Osteocyte (in vitro differentiated cells): ENCODE data around the gene ZBTB40. TPM values are rescaled to one million over a fixed set of nuclear protein-coding genes. Genes with fewer than 3 reads are reported as not detected.

Experiments used
- DNase-seq: peaks from one replicate; pipeline ENCODE4 v3.0.0; 2021; ENCODE audit warnings: mixed read lengths; ENCODE audit not compliant: unreplicated experiment; ENCODE audit errors: extremely low spot score
- H3K27ac Mint-ChIP-seq: one replicate; pipeline ENCODE4 v1.8.0; 2021; ENCODE audit warnings: mild to moderate bottlenecking, mixed read lengths; ENCODE audit not compliant: unreplicated experiment
- H3K27me3 Mint-ChIP-seq: one replicate; pipeline ENCODE4 v1.8.0; 2021; ENCODE audit warnings: mixed read lengths; ENCODE audit not compliant: unreplicated experiment
- H3K36me3 Mint-ChIP-seq: one replicate; pipeline ENCODE4 v1.8.0; 2021; ENCODE audit warnings: mixed read lengths; ENCODE audit not compliant: unreplicated experiment
- H3K4me1 Mint-ChIP-seq: one replicate; pipeline ENCODE4 v1.8.0; 2021; ENCODE audit warnings: mixed read lengths; ENCODE audit not compliant: unreplicated experiment
- H3K4me3 Mint-ChIP-seq: one replicate; pipeline ENCODE4 v1.8.0; 2021; ENCODE audit warnings: mild to moderate bottlenecking, moderate library complexity, mixed read lengths; ENCODE audit not compliant: unreplicated experiment
- H3K9me3 Mint-ChIP-seq: one replicate; pipeline ENCODE4 v1.8.0; 2021; ENCODE audit warnings: mixed read lengths; ENCODE audit not compliant: unreplicated experiment
- total RNA-seq: library from RNA; stranded (reverse); gene quantifications from 2 replicates; pipeline ENCODE4 v1.2.1, GENCODE V29; 2021
- TF ChIP-seq, protein P1 (sequence below): fragments of 200-600 bp; sonication (generic); IDR thresholded peaks from 2 replicates; pipeline ENCODE4 v1.5.0; 2021; ENCODE audit warnings: antibody characterized with exemption, mild to moderate bottlenecking, moderate library complexity

The ZBTB40 gene
- total RNA-seq, 1 donor from 2014 or later = 23.6 TPM

DNA sequence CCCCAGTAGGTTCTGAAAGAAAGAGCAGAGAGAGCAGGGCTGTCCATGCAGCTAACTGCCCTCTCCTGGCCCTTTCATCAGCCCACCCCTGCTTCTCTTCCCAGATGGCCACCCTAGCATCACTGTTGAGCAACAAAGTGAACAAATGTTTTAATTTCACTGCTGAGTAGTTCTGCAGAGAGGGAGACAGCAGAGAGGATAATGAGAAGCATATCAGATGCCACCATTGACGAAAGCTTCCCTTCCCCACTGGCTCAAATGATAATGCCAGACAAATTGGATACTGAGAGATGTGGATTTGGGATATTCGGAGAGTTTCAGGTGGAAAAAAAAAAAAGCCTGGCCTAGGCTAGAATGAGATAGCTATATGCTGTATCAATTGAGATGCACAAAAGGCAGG lies 46.8 kb downstream of the ZBTB40 start:
- DNase-seq = no peak
- no peaks in the 10 kb centered on the region for H3K27me3 Mint-ChIP-seq
- TF ChIP-seq, protein P1, sequence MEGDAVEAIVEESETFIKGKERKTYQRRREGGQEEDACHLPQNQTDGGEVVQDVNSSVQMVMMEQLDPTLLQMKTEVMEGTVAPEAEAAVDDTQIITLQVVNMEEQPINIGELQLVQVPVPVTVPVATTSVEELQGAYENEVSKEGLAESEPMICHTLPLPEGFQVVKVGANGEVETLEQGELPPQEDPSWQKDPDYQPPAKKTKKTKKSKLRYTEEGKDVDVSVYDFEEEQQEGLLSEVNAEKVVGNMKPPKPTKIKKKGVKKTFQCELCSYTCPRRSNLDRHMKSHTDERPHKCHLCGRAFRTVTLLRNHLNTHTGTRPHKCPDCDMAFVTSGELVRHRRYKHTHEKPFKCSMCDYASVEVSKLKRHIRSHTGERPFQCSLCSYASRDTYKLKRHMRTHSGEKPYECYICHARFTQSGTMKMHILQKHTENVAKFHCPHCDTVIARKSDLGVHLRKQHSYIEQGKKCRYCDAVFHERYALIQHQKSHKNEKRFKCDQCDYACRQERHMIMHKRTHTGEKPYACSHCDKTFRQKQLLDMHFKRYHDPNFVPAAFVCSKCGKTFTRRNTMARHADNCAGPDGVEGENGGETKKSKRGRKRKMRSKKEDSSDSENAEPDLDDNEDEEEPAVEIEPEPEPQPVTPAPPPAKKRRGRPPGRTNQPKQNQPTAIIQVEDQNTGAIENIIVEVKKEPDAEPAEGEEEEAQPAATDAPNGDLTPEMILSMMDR = no peak
- H3K4me1 Mint-ChIP-seq = peaks cover 55% of the 10 kb centered on the region
- peaks cover 16% of the 10 kb centered on the region for H3K36me3 Mint-ChIP-seq
- H3K9me3 Mint-ChIP-seq = no peaks in the 10 kb centered on the region
- no peak overlapping the region for H3K27ac Mint-ChIP-seq
- H3K4me3 Mint-ChIP-seq = no peak overlapping the region

DNA sequence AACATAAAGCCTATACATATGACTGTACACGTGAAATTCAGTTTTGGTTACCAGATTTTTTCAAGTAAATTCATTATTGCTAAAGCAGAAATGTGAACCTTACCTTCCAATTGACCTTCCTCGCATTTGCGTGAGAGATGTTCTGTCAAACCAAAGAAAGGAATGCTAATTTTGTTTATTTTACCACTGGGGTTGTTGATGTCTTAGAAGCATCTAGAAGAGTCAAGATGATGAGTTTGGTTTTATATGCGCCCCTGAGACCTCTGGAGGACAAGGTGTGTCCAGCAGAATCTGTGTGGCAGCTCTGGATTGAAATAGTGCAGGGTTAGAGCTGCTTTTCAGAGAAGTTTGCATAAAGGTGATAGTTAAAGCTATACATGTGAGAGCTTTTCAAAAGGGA lies 48.4 kb downstream of the ZBTB40 start:
- TF ChIP-seq, protein P1 = no peak
- no peak for DNase-seq
- peaks cover 64% of the 10 kb centered on the region for H3K4me1 Mint-ChIP-seq
- no peaks in the 10 kb centered on the region for H3K9me3 Mint-ChIP-seq
- no peaks in the 10 kb centered on the region for H3K27me3 Mint-ChIP-seq
- H3K36me3 Mint-ChIP-seq = peaks cover 13% of the 10 kb centered on the region
- no peak overlapping the region for H3K4me3 Mint-ChIP-seq
- peak overlapping the region; percentile 81 for H3K27ac Mint-ChIP-seq

DNA sequence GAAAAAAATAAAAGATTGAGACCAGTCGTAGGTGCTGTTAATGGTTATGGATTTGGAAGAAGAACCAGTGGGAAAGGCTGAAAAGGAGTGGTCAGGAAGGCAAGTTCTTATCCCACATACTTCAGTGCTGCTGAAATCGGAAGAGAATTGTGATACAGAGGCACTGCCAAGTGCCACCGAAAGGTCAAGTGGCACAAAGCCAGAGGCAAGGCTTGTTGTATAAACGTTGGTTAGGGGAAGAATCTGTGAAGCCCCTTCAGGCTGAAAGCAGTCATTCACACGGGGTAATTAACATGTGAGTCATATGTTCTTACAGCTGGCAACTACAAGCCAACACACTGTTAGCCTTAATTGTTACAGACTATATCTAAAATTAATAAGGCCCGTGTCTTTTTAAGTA lies 48.8 kb downstream of the ZBTB40 start:
- no peak for DNase-seq
- TF ChIP-seq, protein P1 = no peak
- H3K27ac Mint-ChIP-seq = peak overlapping the region; percentile 81
- no peaks in the 10 kb centered on the region for H3K9me3 Mint-ChIP-seq
- no peaks in the 10 kb centered on the region for H3K27me3 Mint-ChIP-seq
- H3K4me3 Mint-ChIP-seq = no peak overlapping the region
- H3K36me3 Mint-ChIP-seq = peaks cover 13% of the 10 kb centered on the region
- peaks cover 62% of the 10 kb centered on the region for H3K4me1 Mint-ChIP-seq

DNA sequence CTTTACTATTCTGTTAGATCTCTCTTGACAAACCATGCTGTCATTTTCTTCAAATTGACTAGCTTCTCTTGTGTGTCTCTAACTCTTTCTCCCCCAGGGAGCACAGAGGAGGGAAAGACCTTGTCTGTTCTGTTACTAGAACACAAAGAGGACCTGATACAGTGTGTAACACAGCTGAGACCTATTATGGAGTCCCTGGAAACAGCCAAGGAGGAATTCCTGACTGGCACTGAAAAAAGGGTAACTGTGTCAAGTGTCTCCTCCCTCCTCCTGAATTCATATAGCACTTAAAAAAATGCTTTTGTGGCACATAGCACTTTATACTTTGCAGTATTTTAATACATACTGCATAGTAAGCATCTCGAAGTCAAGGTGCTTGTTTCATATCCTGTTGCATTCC lies 50.6 kb downstream of the ZBTB40 start:
- peaks cover 62% of the 10 kb centered on the region for H3K4me1 Mint-ChIP-seq
- no peaks in the 10 kb centered on the region for H3K9me3 Mint-ChIP-seq
- peaks cover 20% of the 10 kb centered on the region for H3K36me3 Mint-ChIP-seq
- peak overlapping the region; percentile 66 for H3K27ac Mint-ChIP-seq
- no peaks in the 10 kb centered on the region for H3K27me3 Mint-ChIP-seq
- TF ChIP-seq, protein P1 = no peak
- H3K4me3 Mint-ChIP-seq = no peak overlapping the region
- no peak for DNase-seq

DNA sequence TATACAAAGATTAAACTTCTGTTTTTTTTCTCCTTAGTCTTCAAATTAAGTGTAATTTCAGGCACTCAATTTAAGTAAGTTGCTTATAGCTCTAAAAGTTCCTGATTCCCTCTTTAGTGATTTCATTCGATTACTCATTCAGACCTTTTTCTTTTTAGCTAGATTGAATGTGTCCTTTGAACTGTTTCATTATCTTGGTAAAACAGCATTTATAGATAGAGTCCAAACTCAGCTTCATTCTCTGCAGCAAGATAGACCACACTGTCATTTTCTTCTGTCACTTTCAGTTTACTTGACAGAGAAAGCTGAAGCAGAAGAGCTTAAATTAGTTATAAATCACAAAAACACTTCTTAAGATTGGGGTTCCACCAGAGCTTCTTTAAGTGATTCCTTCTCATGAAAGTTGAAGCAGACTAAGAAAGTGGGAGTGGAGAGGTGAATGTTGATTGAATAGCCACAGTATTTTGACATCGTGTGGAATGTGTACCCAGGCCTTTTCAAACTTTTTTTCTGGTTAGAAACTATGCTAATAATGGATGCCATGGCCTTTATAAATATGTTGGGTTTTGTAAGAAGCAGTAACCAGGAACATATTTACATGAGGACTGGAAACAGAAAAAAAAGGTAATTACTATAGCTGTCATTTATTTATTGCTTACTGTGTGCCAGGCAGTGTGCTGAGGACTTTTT lies 52.2 kb downstream of the ZBTB40 start:
- peak overlapping the region; percentile 81 for H3K27ac Mint-ChIP-seq
- peak overlapping the region; percentile 7 for H3K4me3 Mint-ChIP-seq
- peaks cover 67% of the 10 kb centered on the region for H3K4me1 Mint-ChIP-seq
- no peaks in the 10 kb centered on the region for H3K27me3 Mint-ChIP-seq
- no peak for DNase-seq
- no peaks in the 10 kb centered on the region for H3K9me3 Mint-ChIP-seq
- H3K36me3 Mint-ChIP-seq = peaks cover 34% of the 10 kb centered on the region
- TF ChIP-seq, protein P1 = no peak
